HCT116 (cell line): ENCODE measurements around the gene GNA12.

ENCODE experiments used
- POLR2A ChIP-seq: IDR thresholded peaks from 2 replicates; pipeline ENCODE4 v1.7.0; 2011; ENCODE audit warnings: borderline replicate concordance; ENCODE audit not compliant: insufficient read depth, insufficient read length; ENCODE audit errors: extremely low read depth
- SIN3A ChIP-seq: IDR thresholded peaks from 2 replicates; pipeline ENCODE4 v1.6.1; 2012; ENCODE audit warnings: low read depth
- TF ChIP-seq, protein P1 (sequence below), 3 experiments: fragments of 200-600 bp in 1 of 3; sonication (generic) in 1 of 3; IDR thresholded peaks in 2 of 3; conservative IDR thresholded peaks in 1 of 3; 2 replicates each; pipeline ENCODE4 v1.5.1; 2012 to 2017; ENCODE audit warnings: low read depth in 2 of 3, low read length in 2 of 3, antibody characterized with exemption in 1 of 3, borderline replicate concordance in 1 of 3, control low read depth in 1 of 3, mild to moderate bottlenecking in 1 of 3, mixed read lengths in 1 of 3, mixed run types in 1 of 3, moderate library complexity in 1 of 3; ENCODE audit not compliant: insufficient read depth in 1 of 3

DNA sequence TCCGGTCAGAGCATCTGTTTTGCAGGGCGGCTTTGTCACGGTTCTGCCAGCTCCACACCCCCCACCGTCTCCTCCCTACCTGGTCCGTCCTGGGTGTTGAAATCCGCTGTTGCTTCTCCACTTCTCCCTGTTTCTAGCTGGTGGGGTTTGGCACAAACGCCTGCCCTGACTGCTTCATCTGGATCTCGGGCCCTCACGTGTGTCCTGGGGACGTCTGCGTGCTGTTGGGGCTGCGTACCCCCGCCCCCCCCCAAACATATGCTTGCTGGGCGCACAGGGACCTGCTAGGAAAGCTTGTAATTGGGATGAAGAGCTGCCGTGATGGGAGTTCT lies 144.9 kb downstream of the GNA12 start:
- TF ChIP-seq, protein P1, sequence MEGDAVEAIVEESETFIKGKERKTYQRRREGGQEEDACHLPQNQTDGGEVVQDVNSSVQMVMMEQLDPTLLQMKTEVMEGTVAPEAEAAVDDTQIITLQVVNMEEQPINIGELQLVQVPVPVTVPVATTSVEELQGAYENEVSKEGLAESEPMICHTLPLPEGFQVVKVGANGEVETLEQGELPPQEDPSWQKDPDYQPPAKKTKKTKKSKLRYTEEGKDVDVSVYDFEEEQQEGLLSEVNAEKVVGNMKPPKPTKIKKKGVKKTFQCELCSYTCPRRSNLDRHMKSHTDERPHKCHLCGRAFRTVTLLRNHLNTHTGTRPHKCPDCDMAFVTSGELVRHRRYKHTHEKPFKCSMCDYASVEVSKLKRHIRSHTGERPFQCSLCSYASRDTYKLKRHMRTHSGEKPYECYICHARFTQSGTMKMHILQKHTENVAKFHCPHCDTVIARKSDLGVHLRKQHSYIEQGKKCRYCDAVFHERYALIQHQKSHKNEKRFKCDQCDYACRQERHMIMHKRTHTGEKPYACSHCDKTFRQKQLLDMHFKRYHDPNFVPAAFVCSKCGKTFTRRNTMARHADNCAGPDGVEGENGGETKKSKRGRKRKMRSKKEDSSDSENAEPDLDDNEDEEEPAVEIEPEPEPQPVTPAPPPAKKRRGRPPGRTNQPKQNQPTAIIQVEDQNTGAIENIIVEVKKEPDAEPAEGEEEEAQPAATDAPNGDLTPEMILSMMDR (IDR thresholded peaks at IDR 0.05 in 2 of 3, conservative IDR thresholded peaks at IDR 0.05 in 1 of 3; ENCODE audit: borderline replicate concordance in 1 of 3, insufficient read depth in 1 of 3, low read depth in 2 of 3, low read length in 2 of 3) = no peak
- TF ChIP-seq POLR2A (no peak), SIN3A (no peak)
